SK-N-SH (cell line): Measurements from ENCODE around the gene CREB3L1. TPM values are rescaled to one million over a fixed set of nuclear protein-coding genes. Genes with fewer than 3 reads are reported as not detected.
A peak's percentile ranks its signal among the peaks of the same experiment; 100 is the strongest.

Experiments used
- CTCF ChIA-PET: fragments of 300-600, 350-600 bp; formaldehyde crosslinking; extraction: SDS; loops from one replicate; lab custom pipeline; 2021; lab: Yijun Ruan, JAX
- POLR2A ChIA-PET: fragments of 350-600 bp; sonication (Branson Sonifier 250); formaldehyde crosslinking; extraction: SDS; loops from one replicate; lab custom pipeline; 2020; ENCODE audit warnings: antibody characterized with exemption, inconsistent platforms; lab: Yijun Ruan, JAX
- DNase-seq: peaks from one replicate; pipeline ENCODE4 v3.0.0; 2012
- H2AFZ ChIP-seq: fragments of 200-600 bp; sonication (generic); 2 replicates; pipeline ENCODE4 v1.8.1; 2016; ENCODE audit warnings: antibody characterized with exemption, mild to moderate bottlenecking, low read depth
- H3F3A ChIP-seq: fragments of 200-600 bp; sonication (generic); replicated peaks from 2 replicates; pipeline ENCODE3; 2016; ENCODE audit warnings: antibody characterized with exemption, mild to moderate bottlenecking; ENCODE audit not compliant: insufficient read depth
- H3K27ac ChIP-seq, 2 experiments: fragments of 200-500 bp in 1 of 2; fragments of 200-600 bp in 1 of 2; sonication (Bioruptor generic) in 1 of 2; sonication (generic), shearing (Covaris generic) in 1 of 2; 2 replicates each; pipeline versions ENCODE4 v1.5.1 to v1.6.1; 2014 to 2016; ENCODE audit warnings: low read depth in 2 of 2, inconsistent platforms in 1 of 2, low read length in 1 of 2, mild to moderate bottlenecking in 1 of 2, mixed read lengths in 1 of 2
- H3K27me3 ChIP-seq: fragments of 200-600 bp; sonication (generic), shearing (Covaris generic); 2 replicates; pipeline ENCODE4 v1.6.1; 2016; ENCODE audit warnings: mixed run types; ENCODE audit not compliant: insufficient read depth
- H3K36me3 ChIP-seq, 2 experiments: fragments of 200-500 bp in 1 of 2; fragments of 200-600 bp in 1 of 2; sonication (Bioruptor generic) in 1 of 2; sonication (generic) in 1 of 2; replicated peaks in 1 of 2; 2 replicates each; pipeline versions ENCODE3 to v1.5.1; 2014 to 2016; ENCODE audit warnings: low read length in 1 of 2, mild to moderate bottlenecking in 1 of 2; ENCODE audit not compliant: insufficient read depth in 2 of 2, control insufficient read depth in 1 of 2
- H3K4me1 ChIP-seq, 2 experiments: fragments of 200-500 bp in 1 of 2; fragments of 200-600 bp in 1 of 2; sonication (Bioruptor generic) in 1 of 2; sonication (generic), shearing (Covaris generic) in 1 of 2; 2 replicates each; pipeline versions ENCODE4 v1.5.1 to v1.6.1; 2014 to 2016; ENCODE audit warnings: low read depth in 1 of 2, low read length in 1 of 2, mixed run types in 1 of 2; ENCODE audit not compliant: insufficient read depth in 2 of 2, control insufficient read depth in 1 of 2
- H3K4me2 ChIP-seq: fragments of 200-600 bp; sonication (generic), shearing (Covaris generic); 2 replicates; pipeline ENCODE4 v1.6.1; 2017; ENCODE audit warnings: mixed run types
- H3K4me3 ChIP-seq, 2 experiments: fragments of 200-500 bp in 1 of 2; fragments of 200-600 bp in 1 of 2; sonication (Bioruptor generic) in 1 of 2; sonication (generic), shearing (Covaris generic) in 1 of 2; 2 replicates each; pipeline versions ENCODE4 v1.5.1 to v1.8.1; 2014 to 2016; ENCODE audit warnings: low read depth in 2 of 2, inconsistent platforms in 1 of 2, low read length in 1 of 2, mild to moderate bottlenecking in 1 of 2, mixed read lengths in 1 of 2, moderate library complexity in 1 of 2
- H3K79me2 ChIP-seq: fragments of 200-600 bp; sonication (generic); 2 replicates; pipeline ENCODE4 v1.8.1; 2017; ENCODE audit warnings: mild to moderate bottlenecking; ENCODE audit not compliant: insufficient read depth
- H3K9ac ChIP-seq: fragments of 200-600 bp; sonication (generic); 2 replicates; pipeline ENCODE4 v1.6.1; 2017; ENCODE audit warnings: mixed run types
- H3K9me2 ChIP-seq: fragments of 200-600 bp; sonication (generic); 2 replicates; pipeline ENCODE4 v1.6.1; 2017; ENCODE audit warnings: mixed run types
- H3K9me3 ChIP-seq: fragments of 200-600 bp; sonication (generic); 2 replicates; pipeline ENCODE4 v1.6.1; 2017; ENCODE audit warnings: mixed run types, mild to moderate bottlenecking, moderate library complexity
- H4K20me1 ChIP-seq: fragments of 200-600 bp; sonication (generic); 2 replicates; pipeline ENCODE4 v1.6.1; 2017; ENCODE audit warnings: mild to moderate bottlenecking, mixed run types; ENCODE audit not compliant: insufficient read depth
- CTCF ChIP-seq: fragments of 200-600 bp; sonication (generic); IDR thresholded peaks from 2 replicates; pipeline ENCODE4 v1.6.1; 2017; ENCODE audit warnings: antibody characterized with exemption, mild to moderate bottlenecking, moderate library complexity
- ELF1 ChIP-seq: IDR thresholded peaks from 2 replicates; pipeline ENCODE4 v1.4.0; 2012
- FOSL2 ChIP-seq: IDR thresholded peaks from 2 replicates; pipeline ENCODE4 v1.4.0; 2012; ENCODE audit warnings: low read depth, mild to moderate bottlenecking, moderate library complexity, borderline replicate concordance
- FOXM1 ChIP-seq: IDR thresholded peaks from 2 replicates; pipeline ENCODE4 v1.4.0; 2012; ENCODE audit warnings: low read depth, mild to moderate bottlenecking
- GABPA ChIP-seq: IDR thresholded peaks from 2 replicates; pipeline ENCODE4 v1.4.0; 2012; ENCODE audit warnings: low read depth, mild to moderate bottlenecking
- IRF3 ChIP-seq: fragments of 150-350 bp; IDR thresholded peaks from 2 replicates; pipeline ENCODE4 v1.6.1; 2016; ENCODE audit warnings: mild to moderate bottlenecking, low read depth, low read length
- JUND ChIP-seq: IDR thresholded peaks from 2 replicates; pipeline ENCODE4 v1.4.0; 2012
- MXI1 ChIP-seq: IDR thresholded peaks from 2 replicates; pipeline ENCODE4 v1.6.1; 2012; ENCODE audit warnings: mild to moderate bottlenecking, low read depth, low read length, improper control_type of control experiment
- NFIC ChIP-seq: IDR thresholded peaks from 2 replicates; pipeline ENCODE4 v1.4.0; 2012; ENCODE audit warnings: borderline replicate concordance
- NRF1 ChIP-seq: IDR thresholded peaks from 2 replicates; pipeline ENCODE4 v1.6.1; 2012; ENCODE audit warnings: low read depth, mild to moderate bottlenecking, low read length
- PBX3 ChIP-seq: IDR thresholded peaks from 2 replicates; pipeline ENCODE4; 2012
- POLR2AphosphoS5 ChIP-seq: IDR thresholded peaks from 2 replicates; pipeline ENCODE4 v1.6.1; 2012; ENCODE audit warnings: low read depth, low read length
- RAD21 ChIP-seq: IDR thresholded peaks from 2 replicates; pipeline ENCODE4 v1.6.1; 2012; ENCODE audit warnings: mild to moderate bottlenecking, low read length
- RCOR1 ChIP-seq: fragments of 150-350 bp; IDR thresholded peaks from 2 replicates; pipeline ENCODE4 v1.6.1; 2017; ENCODE audit warnings: antibody characterized with exemption, low read length
- RXRA ChIP-seq: IDR thresholded peaks from 2 replicates; pipeline ENCODE4 v1.4.0; 2012; ENCODE audit warnings: low read depth, mild to moderate bottlenecking, borderline replicate concordance
- SIN3A ChIP-seq: IDR thresholded peaks from 2 replicates; pipeline ENCODE4 v1.6.1; 2012; ENCODE audit warnings: low read depth, mild to moderate bottlenecking, low read length, moderate library complexity, borderline replicate concordance
- TEAD4 ChIP-seq: IDR thresholded peaks from 2 replicates; pipeline ENCODE4 v1.4.0; 2012; ENCODE audit warnings: mild to moderate bottlenecking, borderline replicate concordance; ENCODE audit not compliant: insufficient read depth
- USF2 ChIP-seq: fragments of 150-350 bp; IDR thresholded peaks from 2 replicates; pipeline ENCODE4 v1.6.1; 2017; ENCODE audit warnings: antibody characterized with exemption, low read length, low read depth, borderline replicate concordance
- YY1 ChIP-seq: IDR thresholded peaks from 2 replicates; pipeline ENCODE4 v1.4.0; 2012; ENCODE audit warnings: low read depth, mild to moderate bottlenecking
- ZBTB33 ChIP-seq: IDR thresholded peaks from 2 replicates; pipeline ENCODE4 v1.4.0; 2012; ENCODE audit warnings: low read depth, borderline replicate concordance
- WGBS: methylation state at CpG from one replicate; pipeline ENCODE4 v1.1.6; 2017; ENCODE audit warnings: low lambda C conversion rate; 5-methylcytosine and 5-hydroxymethylcytosine counted together
- polyA plus RNA-seq, 3 experiments: library from polyadenylated mRNA; depleted of rRNA; stranded (reverse); fragments of >200 nt; gene quantifications; 2 replicates each; pipeline ENCODE4 v1.2.3, GENCODE V29; 2012

CREB3L1 gene
- polyA plus RNA-seq, 1 of the 3 experiments (the other 2 are of a cell fraction): 14.0 TPM

- TF ChIP-seq PBX3 (no peak), MXI1 (peak; percentile 71; the same call in 1 of the 2 replicates), CTCF (peak; percentile 85), SIN3A (no peak), JUND (no peak), YY1 (no peak), ZBTB33 (no peak), GABPA (no peak)
These were observed 92.1 kb downstream of the CREB3L1 start (continued) for GRCh38 chr11:46369458-46370152.

GRCh38 chr11:46370253-46370652 lies 92.8 kb downstream of the CREB3L1 start:
- H3K27ac ChIP-seq: no peak overlapping the region
- no peaks in the 10 kb centered on the region for H3K9me3 ChIP-seq
- no peak overlapping the region for H3K9ac ChIP-seq
- peaks cover 4 to 15% of the 10 kb centered on the region in 2 experiments; a peak in 2 of 4 replicates for H3K4me1 ChIP-seq
- no peaks in the 10 kb centered on the region for H3K79me2 ChIP-seq
- no peaks in the 10 kb centered on the region for H3K9me2 ChIP-seq
- ChIA-PET POLR2A (no interaction called here), CTCF (interaction anchor here (1.2 to 18.0 kb wide), 7 partner anchors 9 to 168 kb away, joined by 3 to 423 read pairs (median 18); partner anchors contain the start of genes CHRM4, DGKZ and MDK)
- H4K20me1 ChIP-seq: no peaks in the 10 kb centered on the region
- no peak overlapping the region for H3K4me3 ChIP-seq
- H3K36me3 ChIP-seq: peaks cover 5 to 15% of the 10 kb centered on the region in 2 experiments
- H3K27me3 ChIP-seq: no peaks in the 10 kb centered on the region
- no peak overlapping the region for H2AFZ ChIP-seq
- H3F3A ChIP-seq: peaks cover 8% of the 10 kb centered on the region
- DNase-seq: no peak
- WGBS: 81% methylated on average over 13 of the region's 13 CpGs
- H3K4me2 ChIP-seq: no peak overlapping the region
- TF ChIP-seq RCOR1 (no peak), YY1 (no peak), JUND (no peak), PBX3 (no peak), RXRA (no peak), IRF3 (no peak), POLR2AphosphoS5 (no peak), SIN3A (no peak), CTCF (no peak), USF2 (no peak), MXI1 (no peak), TEAD4 (no peak), FOSL2 (no peak), RAD21 (no peak), FOXM1 (no peak), ELF1 (no peak), NFIC (no peak), NRF1 (no peak)
